PFSK-1 (cell line): Measurements from ENCODE around the gene GAPT.

ENCODE experiments used
- FOXP2 ChIP-seq: optimal IDR thresholded peaks from 2 replicates; pipeline ENCODE3; 2011; ENCODE audit warnings: borderline replicate concordance, control low read depth, inconsistent platforms; ENCODE audit not compliant: insufficient read depth; ENCODE audit errors: extremely low read length, extremely low read depth
- POLR2AphosphoS5 ChIP-seq: IDR thresholded peaks from 2 replicates; pipeline ENCODE4 v1.6.1; 2012; ENCODE audit warnings: low read depth, mild to moderate bottlenecking, control low read depth, low read length, moderate library complexity
- SIN3A ChIP-seq: IDR thresholded peaks from 2 replicates; pipeline ENCODE4 v1.6.1; 2012; ENCODE audit warnings: mild to moderate bottlenecking, low read length, moderate library complexity, borderline replicate concordance; ENCODE audit not compliant: insufficient read depth
- TAF1 ChIP-seq: IDR thresholded peaks from 2 replicates; pipeline ENCODE4 v1.6.1; 2012; ENCODE audit warnings: low read length, control low read depth, borderline replicate concordance; ENCODE audit not compliant: insufficient read depth
- TF ChIP-seq, protein P1 (sequence below), 2 experiments: IDR thresholded peaks; 2 replicates each; pipeline versions ENCODE4 v1.6.1 to v1.8.0; 2011 to 2012; ENCODE audit warnings: low read depth in 2 of 2, low read length in 2 of 2, control low read depth in 1 of 2, inconsistent platforms in 1 of 2, mild to moderate bottlenecking in 1 of 2, moderate library complexity in 1 of 2; ENCODE audit not compliant: insufficient read depth in 1 of 2

Gene GAPT

DNA sequence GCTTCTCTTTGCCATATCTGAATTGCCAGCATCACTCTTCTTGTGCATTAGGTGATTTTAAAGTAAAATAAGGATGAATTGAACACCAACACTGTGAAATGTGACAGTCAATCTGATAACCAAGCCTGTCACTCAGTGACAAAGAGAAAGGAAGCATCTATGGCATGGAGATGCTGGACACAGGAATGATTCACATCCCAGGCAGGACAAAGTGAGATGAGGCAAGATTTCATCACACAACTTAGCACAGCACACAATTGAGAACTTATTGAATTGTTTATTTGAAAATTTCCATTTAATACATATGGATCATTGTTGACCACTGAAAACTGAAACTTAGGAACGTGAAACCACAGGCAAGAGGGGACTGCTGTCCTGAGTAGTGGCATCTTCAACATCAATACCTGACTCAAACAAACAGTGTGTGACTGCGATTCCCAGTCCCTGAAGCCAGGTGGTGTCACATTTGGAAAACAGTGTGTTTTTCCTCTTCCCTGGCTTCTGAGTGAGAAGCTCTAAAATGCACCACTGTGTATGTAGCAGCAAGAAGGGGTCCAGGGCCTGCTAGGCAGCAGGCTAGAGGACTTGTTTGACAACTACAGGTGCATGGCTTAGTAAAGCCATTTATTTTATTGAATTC is 10.7 kb downstream of the GAPT start:
- no peak for TF ChIP-seq TAF1

DNA sequence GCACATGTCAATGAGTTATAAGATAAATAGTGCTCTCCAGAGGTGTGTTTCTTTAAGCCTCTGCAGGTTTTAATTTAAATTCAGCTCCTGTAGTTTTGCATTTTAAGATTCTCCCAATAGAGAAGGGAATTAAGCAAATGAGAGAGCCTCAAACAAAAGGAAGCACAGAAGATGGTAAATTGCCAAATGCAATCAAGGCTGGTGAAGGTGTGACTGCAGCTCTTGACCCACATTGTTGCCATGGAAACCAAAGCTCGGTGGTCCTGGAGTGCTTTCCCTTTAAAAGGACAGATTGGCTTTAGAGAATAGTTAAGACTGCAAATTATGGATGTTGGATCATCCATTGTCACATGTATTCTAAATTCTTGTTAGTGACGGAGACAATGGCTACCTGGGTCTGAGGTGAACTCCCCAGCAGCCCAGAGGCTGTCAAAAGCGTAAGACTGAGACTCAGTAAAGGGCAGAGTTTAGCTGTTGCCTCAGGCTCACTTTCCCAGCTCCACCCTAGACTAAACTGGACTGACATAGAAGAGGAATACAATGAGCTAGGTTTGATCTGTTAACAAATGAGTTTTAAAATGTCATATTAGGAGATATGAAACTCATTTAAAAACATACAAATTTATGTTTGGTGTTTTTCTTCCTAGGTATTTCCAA is 12.3 kb downstream of the GAPT start:
- TF ChIP-seq TAF1 (no peak), FOXP2 (no peak), SIN3A (no peak), POLR2AphosphoS5 (no peak)
- TF ChIP-seq, protein P1, sequence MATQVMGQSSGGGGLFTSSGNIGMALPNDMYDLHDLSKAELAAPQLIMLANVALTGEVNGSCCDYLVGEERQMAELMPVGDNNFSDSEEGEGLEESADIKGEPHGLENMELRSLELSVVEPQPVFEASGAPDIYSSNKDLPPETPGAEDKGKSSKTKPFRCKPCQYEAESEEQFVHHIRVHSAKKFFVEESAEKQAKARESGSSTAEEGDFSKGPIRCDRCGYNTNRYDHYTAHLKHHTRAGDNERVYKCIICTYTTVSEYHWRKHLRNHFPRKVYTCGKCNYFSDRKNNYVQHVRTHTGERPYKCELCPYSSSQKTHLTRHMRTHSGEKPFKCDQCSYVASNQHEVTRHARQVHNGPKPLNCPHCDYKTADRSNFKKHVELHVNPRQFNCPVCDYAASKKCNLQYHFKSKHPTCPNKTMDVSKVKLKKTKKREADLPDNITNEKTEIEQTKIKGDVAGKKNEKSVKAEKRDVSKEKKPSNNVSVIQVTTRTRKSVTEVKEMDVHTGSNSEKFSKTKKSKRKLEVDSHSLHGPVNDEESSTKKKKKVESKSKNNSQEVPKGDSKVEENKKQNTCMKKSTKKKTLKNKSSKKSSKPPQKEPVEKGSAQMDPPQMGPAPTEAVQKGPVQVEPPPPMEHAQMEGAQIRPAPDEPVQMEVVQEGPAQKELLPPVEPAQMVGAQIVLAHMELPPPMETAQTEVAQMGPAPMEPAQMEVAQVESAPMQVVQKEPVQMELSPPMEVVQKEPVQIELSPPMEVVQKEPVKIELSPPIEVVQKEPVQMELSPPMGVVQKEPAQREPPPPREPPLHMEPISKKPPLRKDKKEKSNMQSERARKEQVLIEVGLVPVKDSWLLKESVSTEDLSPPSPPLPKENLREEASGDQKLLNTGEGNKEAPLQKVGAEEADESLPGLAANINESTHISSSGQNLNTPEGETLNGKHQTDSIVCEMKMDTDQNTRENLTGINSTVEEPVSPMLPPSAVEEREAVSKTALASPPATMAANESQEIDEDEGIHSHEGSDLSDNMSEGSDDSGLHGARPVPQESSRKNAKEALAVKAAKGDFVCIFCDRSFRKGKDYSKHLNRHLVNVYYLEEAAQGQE (IDR thresholded peaks at IDR 0.05; ENCODE audit: insufficient read depth in 1 of 2, low read depth in 2 of 2, low read length in 2 of 2) = no peak

DNA sequence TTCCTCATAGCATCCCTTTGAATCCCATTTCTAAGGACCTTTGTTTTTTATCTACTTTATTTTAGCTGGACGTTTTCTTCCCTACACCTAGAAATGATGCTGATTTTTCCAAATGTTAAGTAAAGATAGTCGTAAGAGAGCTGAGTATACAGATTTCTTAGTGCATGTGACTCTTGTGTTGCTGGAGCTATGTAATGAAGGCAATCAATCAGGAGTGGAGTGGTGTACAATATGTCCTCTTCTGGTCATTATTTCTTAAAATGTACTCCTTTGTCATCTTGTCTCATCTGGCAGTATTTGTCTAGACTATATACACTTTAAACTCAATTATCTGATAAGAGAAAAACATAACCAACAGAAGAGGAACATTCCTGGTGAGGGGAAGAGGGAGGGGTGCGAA is 13.5 kb downstream of the GAPT start:
- no peak for TF ChIP-seq TAF1
- no peak for TF ChIP-seq FOXP2
- TF ChIP-seq, protein P1 (IDR thresholded peaks at IDR 0.05; ENCODE audit: insufficient read depth in 1 of 2, low read depth in 2 of 2, low read length in 2 of 2) = no peak
- TF ChIP-seq POLR2AphosphoS5 = no peak
- no peak for TF ChIP-seq SIN3A

DNA sequence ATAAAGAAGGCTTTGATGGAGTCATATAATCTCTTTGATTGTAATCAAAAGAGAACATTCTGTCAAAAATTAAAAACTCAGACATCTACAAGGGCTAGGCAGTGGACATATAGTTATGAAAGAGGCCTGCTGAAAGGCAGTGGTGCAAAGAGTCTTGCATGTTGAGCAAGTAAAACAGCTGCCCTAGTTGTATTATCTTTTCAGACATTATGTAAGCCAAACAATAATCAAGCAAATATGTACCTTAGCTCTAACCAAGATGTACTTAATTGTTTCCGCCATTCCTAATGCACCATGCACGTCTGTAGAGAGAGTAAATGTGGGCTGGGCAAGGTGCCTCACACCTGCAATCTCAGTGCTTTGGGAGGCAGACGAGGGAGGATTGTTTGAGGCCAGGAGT is 14.3 kb downstream of the GAPT start:
- TF ChIP-seq FOXP2 (no peak), TAF1 (no peak), SIN3A (no peak), POLR2AphosphoS5 (no peak)
- TF ChIP-seq, protein P1 (IDR thresholded peaks at IDR 0.05; ENCODE audit: insufficient read depth in 1 of 2, low read depth in 2 of 2, low read length in 2 of 2) = no peak

DNA sequence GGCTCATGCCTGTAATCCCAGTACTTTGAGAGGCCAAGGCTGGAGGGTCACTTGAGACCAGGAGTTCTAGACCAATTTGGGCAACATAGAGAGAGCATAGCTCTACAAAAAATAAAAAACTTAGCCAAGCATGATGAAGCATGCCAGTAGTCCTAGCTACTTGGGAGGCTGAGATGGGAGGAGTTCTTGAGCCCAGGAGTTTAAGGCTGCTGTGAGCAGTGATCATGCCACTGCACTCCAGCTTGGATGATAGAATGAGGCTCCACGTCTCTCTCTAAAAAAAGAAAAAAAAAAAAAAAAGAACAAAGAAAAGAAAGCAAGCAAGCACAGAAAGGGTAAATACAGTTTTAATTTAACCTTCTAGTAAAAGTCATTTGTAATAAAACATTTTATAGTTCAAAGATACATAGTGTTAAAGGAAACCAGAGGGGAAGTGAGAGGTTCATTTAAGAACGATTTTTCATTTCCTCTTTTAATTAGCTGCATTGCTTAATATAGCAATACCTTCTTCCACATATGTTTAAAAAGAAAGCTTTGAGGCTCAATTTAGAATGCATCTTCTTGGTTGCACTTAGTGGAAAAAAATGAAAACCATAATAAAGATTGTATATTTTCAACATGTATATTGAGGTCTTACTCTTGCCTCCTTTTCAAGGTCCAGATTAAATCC is 14.9 kb downstream of the GAPT start:
- TF ChIP-seq, protein P1 (IDR thresholded peaks at IDR 0.05; ENCODE audit: insufficient read depth in 1 of 2, low read depth in 2 of 2, low read length in 2 of 2) = no peak
- TF ChIP-seq SIN3A (no peak), TAF1 (no peak)
